IPS-18c (cell line): Measurements from ENCODE around the gene PUDP.
"Not testable (repeated sequence)": the region's sequence is repeated elsewhere in the genome, so short reads cannot be mapped to it uniquely, and the experiment has no call there.

Experiments
- H3K4me3 ChIP-seq: 2 replicates; pipeline ENCODE4 v1.7.0; 2013; ENCODE audit warnings: low read depth, mild to moderate bottlenecking, low read length, moderate library complexity; ENCODE audit not compliant: insufficient read depth
- H3K9me3 ChIP-seq: one replicate; pipeline ENCODE4 v1.6.1; 2013; ENCODE audit warnings: mild to moderate bottlenecking, low read length, moderate library complexity; ENCODE audit not compliant: control insufficient read depth, insufficient read depth

The PUDP gene

DNA sequence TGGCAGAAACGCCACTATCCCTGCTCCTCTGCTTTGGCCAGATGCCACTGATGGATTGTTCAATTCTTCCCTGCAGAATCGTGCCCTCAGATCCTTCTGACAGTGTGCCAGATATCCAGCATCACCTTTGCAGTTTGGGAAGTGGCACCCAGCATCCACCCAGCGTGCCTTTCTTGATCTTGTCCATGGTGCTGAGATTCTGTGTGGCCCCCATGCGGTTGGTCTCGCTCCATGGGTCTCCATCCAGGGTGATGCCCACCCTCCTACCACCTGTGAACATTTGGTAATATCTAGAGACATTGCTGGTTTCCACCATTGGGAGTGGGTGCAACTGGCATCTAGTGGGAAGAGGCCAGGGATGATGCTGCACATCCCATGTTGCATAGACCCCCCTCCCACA lies 121.6 kb downstream of the PUDP start:
- H3K4me3 ChIP-seq, H3K9me3 ChIP-seq: not testable (repeated sequence)

- peaks cover 5% of the 10 kb centered on the region for H3K9me3 ChIP-seq
- H3K4me3 ChIP-seq: no peak overlapping the region
Measured at GRCh38 chrX:7025471-7025870, 122.5 kb downstream of the PUDP start.

DNA sequence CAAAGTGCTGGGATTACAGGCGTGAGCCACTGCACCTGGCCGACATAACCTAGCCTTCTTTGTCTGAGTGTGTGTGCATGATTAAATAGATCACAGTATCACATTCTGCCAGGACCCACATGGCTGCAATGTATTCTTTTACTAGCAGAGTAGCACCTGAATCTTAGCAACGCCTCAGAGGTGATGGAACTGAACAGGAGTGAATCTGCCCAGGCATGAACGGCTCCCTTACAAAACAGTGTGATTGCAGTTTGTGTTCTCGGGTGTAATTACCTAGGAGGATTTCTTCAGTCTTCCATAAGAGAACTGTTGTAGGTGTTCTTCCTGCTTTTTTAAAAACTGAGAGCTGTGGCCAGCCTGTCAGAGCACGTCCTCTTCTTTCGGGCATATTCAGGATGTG lies 123.1 kb downstream of the PUDP start:
- no peak overlapping the region for H3K4me3 ChIP-seq
- H3K9me3 ChIP-seq: peaks cover 5% of the 10 kb centered on the region

DNA sequence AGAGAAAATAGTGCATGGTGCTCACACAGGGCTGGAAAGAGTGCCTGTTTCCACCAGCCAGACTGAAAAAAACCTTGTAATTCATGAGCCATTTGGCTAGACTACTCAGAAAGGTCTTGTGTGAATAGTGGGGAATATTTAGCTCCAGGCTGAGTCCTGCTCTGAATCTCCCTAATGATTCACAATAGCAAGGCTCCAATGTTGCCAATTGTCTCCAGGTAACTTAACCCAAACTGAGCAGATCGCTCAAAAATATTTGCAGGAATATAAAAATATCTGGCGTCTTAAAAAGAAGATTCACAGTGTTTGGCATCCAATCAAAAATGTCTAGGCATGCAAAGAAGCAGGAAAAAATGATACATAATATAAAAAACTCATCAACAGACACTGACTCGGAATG lies 125.0 kb downstream of the PUDP start:
- H3K4me3 ChIP-seq, H3K9me3 ChIP-seq: not testable (repeated sequence)

DNA sequence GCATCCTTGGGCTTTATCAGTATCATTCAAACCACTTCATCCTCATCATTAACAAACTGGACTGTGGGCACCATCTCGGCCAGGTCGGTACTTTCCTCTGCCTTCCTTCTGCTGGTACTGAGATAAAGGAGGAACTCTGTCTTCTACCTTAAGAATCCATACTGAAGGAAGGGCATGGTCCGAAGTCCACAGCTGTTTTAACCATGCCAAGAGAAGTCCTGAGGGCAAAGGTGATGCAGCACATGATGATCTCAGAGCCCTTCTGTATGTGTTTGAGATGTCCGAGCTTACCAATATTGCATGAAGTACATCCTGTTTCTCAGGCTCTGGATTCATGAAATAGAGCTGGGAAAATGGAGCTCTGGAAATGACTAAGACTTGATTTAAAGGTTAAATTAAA lies 126.0 kb downstream of the PUDP start:
- Histone ChIP-seq H3K9me3 (peaks cover 4% of the 10 kb centered on the region), H3K4me3 (no peak overlapping the region)

DNA sequence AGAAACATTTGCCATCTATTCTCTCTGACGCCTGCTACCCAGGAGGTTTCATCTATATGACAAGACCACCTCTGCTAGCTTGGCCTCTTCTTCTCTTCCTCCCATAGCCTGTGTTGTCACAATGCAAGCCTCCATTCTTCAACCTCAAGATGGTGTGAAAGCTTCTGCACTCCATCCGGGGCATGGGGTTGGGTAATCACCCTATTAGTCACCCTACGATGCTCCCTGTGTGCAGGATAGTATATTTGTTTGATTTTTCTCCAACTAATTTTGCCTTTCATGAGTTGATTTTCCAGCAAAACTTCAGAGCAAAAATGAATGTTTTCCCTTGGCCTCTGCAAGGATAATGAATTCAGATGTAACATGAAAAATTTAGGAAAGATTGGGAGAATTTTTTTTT lies 128.4 kb downstream of the PUDP start:
- peaks cover 8% of the 10 kb centered on the region for H3K9me3 ChIP-seq
- H3K4me3 ChIP-seq: no peak overlapping the region

DNA sequence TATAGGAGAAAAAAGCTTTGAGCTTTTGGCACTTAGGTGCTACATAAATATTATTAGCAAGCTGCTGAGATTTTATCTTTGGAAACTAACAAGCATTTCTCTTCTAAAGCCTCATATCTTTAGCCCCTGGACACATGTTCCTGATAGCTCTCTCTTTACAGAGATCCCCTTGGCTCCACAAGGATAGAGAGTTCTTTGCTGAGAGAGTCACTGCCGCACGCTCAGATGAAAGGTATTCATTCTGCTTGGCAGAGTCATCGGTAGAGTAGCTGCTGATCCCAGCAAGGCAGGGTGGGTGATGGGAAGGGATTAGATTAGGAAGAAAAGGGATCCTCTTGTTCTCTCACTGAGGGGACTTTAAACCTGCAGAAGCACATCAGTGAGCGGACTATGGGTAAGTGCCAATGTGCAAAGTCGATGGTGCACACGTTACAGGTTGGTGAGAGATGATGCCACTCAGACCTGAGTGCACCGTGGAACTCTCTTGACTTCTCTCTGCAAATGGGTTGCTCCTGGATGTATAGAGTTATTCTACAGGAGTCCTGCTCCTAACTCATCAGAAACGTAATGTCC lies 135.6 kb downstream of the PUDP start:
- not testable (repeated sequence) for H3K9me3 ChIP-seq, H3K4me3 ChIP-seq

- H3K4me3 ChIP-seq, H3K9me3 ChIP-seq: not testable (repeated sequence)
Measured at GRCh38 chrX:7010897-7011296, 137.1 kb downstream of the PUDP start.

DNA sequence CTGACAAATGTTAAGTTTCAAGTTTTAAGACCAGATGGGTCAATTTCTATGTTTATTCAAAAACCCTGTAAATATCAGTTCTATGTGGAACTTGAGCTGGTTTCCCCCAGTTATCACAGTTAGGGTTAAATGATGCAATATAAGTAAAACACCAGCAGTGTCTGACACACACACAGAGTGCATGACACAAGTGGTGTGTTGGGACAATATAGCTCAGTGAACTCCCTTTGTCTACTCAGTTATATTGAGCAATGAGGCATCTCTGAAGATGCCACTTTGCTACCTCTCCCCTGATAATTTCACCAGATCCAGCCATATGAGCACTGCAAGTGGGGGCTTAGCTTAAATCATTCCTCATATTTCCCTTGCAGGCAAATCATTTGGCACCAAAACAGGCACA lies 140.6 kb downstream of the PUDP start:
- not testable (repeated sequence) for H3K9me3 ChIP-seq, H3K4me3 ChIP-seq
